ENCODE results near the gene CACNA1C. TPM values are rescaled to one million over a fixed set of nuclear protein-coding genes. Genes with fewer than 3 reads are reported as not detected.

Gene CACNA1C
- polyA plus RNA-seq, 1 of the 3 experiments (the other 2 are of a cell fraction), result 1.5 TPM

- no peak overlapping the region for H3K4me2 ChIP-seq
- TF ChIP-seq GATA2 (CRISPR knock-in tag; IDR thresholded peaks at IDR 0.05) (peak; percentile 80), CHD2 (IDR thresholded peaks at IDR 0.05; ENCODE audit: low read length, partially characterized antibody) (peak; percentile 39), ELF1 (IDR thresholded peaks at IDR 0.05) (no peak), RAD21 (IDR thresholded peaks at IDR 0.05; ENCODE audit: low read length) (peak; percentile 40), FOXJ3 (CRISPR knock-in tag; IDR thresholded peaks at IDR 0.05) (peak; percentile 35; the same call in 1 of the 2 replicates), MXI1 (IDR thresholded peaks at IDR 0.05; ENCODE audit: low read depth, low read length) (0 out of 2 replicates have a peak, but pooled peaks have one; percentile 9), NFIC (IDR thresholded peaks at IDR 0.05; ENCODE audit: borderline replicate concordance) (no peak), TCF12 (IDR thresholded peaks at IDR 0.05) (peak; percentile 37), EP300 (IDR thresholded peaks at IDR 0.05; ENCODE audit: borderline replicate concordance in 1 of 2, low read depth in 1 of 2, low read length in 1 of 2) (peak in 1 of 2 experiments; percentile 80; a peak in 2 of 4 replicates), RCOR1 (IDR thresholded peaks at IDR 0.05; ENCODE audit: low read length) (peak; percentile 85)
- no peaks in the 10 kb centered on the region for H3K9me2 ChIP-seq
- WGBS (ENCODE audit: low lambda C conversion rate), result 39% methylated on average over 4 of the region's 4 CpGs
- H3K4me1 ChIP-seq (ENCODE audit: control insufficient read depth in 1 of 2, insufficient read depth in 2 of 2, low read depth in 1 of 2, low read length in 1 of 2), result peaks cover 0 to 47% of the 10 kb centered on the region in 2 experiments; a peak in 2 of 4 replicates
- H3K79me2 ChIP-seq (ENCODE audit: insufficient read depth), result no peaks in the 10 kb centered on the region
- ChIA-PET CTCF (interaction anchor here (0.7 to 3.3 kb wide), 10 partner anchors 9 to 569 kb away, joined by 3 to 10 read pairs (median 4); partner anchors contain the start of gene DCP1B), POLR2A (interaction anchor here (2.4 kb wide), 1 partner anchor 9 kb away, joined by 13 read pairs; the partner anchor contains the start of gene DCP1B)
- DNase-seq, result peak; percentile 69
- no peaks in the 10 kb centered on the region for H4K20me1 ChIP-seq (ENCODE audit: insufficient read depth)
- no peaks in the 10 kb centered on the region for H3K27me3 ChIP-seq (ENCODE audit: insufficient read depth)
- H3K9ac ChIP-seq, result no peak overlapping the region
- H3K36me3 ChIP-seq (replicated peaks in 1 of 2; ENCODE audit: control insufficient read depth in 1 of 2, insufficient read depth in 2 of 2, low read length in 1 of 2), result no peaks in the 10 kb centered on the region
- no peaks in the 10 kb centered on the region for H3F3A ChIP-seq (replicated peaks; ENCODE audit: insufficient read depth)
- no peak overlapping the region for H2AFZ ChIP-seq (ENCODE audit: low read depth)
- H3K27ac ChIP-seq (ENCODE audit: low read depth in 2 of 2, low read length in 1 of 2), result peak overlapping the region; percentile 16 to 93; a peak in 3 of 4 replicates
- no peak overlapping the region for H3K4me3 ChIP-seq (ENCODE audit: low read depth in 2 of 2, low read length in 1 of 2)
- no peaks in the 10 kb centered on the region for H3K9me3 ChIP-seq
Measured at GRCh38 chr12:2013527-2014223, 39.1 kb upstream of the CACNA1C start.

DNA sequence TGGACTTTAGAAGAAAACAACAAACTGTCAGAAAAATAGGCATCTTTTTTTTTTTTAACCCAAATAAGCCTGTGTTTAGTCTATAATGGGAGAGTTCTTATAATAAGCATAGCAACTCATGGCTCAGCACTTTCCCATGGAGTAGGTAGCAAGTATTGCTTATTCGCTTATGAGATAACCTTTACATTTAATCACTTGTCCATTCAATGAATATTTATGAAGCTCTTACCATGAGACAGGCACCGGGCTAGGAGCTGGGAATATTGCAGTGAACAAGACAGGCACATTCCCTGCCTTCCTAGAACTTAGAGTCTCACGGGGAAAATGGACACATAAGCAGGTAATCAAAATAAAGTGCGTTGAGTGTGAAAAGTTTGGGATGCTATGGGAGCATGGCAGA is 38.6 kb upstream of the CACNA1C start:
- POLR2A ChIA-PET, result interaction anchor here (2.4 kb wide), 1 partner anchor 10 kb away, joined by 13 read pairs; the partner anchor contains the start of gene DCP1B
- CTCF ChIA-PET, result interaction anchor here (0.6 to 3.3 kb wide), 9 partner anchors 10 to 568 kb away, joined by 3 to 10 read pairs (median 3); partner anchors contain the start of gene DCP1B

More for the DNA sequence above, 38.6 kb upstream of the CACNA1C start:
- TF ChIP-seq SIN3A (IDR thresholded peaks at IDR 0.05; ENCODE audit: borderline replicate concordance, low read depth, low read length) (no peak), TAF1 (IDR thresholded peaks at IDR 0.05; ENCODE audit: borderline replicate concordance, low read depth, low read length) (no peak), RAD21 (IDR thresholded peaks at IDR 0.05; ENCODE audit: low read length) (no peak), RFX5 (IDR thresholded peaks at IDR 0.05; ENCODE audit: low read length) (no peak), SMC3 (IDR thresholded peaks at IDR 0.05; ENCODE audit: low read depth, low read length) (no peak), YY1 (IDR thresholded peaks at IDR 0.05; ENCODE audit: low read depth) (no peak), EP300 (IDR thresholded peaks at IDR 0.05; ENCODE audit: borderline replicate concordance in 1 of 2, low read depth in 1 of 2, low read length in 1 of 2) (no peak), MXI1 (IDR thresholded peaks at IDR 0.05; ENCODE audit: low read depth, low read length) (no peak), MEF2A (IDR thresholded peaks at IDR 0.05; ENCODE audit: borderline replicate concordance, low read depth) (no peak), NFIC (IDR thresholded peaks at IDR 0.05; ENCODE audit: borderline replicate concordance) (no peak), GABPA (IDR thresholded peaks at IDR 0.05; ENCODE audit: low read depth) (no peak), FOXJ3 (CRISPR knock-in tag; IDR thresholded peaks at IDR 0.05) (no peak), TCF12 (IDR thresholded peaks at IDR 0.05) (no peak)
- TF ChIP-seq, protein P1, sequence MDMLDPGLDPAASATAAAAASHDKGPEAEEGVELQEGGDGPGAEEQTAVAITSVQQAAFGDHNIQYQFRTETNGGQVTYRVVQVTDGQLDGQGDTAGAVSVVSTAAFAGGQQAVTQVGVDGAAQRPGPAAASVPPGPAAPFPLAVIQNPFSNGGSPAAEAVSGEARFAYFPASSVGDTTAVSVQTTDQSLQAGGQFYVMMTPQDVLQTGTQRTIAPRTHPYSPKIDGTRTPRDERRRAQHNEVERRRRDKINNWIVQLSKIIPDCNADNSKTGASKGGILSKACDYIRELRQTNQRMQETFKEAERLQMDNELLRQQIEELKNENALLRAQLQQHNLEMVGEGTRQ (IDR thresholded peaks at IDR 0.05; ENCODE audit: borderline replicate concordance, low read depth, low read length), result no peak
- TF ChIP-seq, protein P2, sequence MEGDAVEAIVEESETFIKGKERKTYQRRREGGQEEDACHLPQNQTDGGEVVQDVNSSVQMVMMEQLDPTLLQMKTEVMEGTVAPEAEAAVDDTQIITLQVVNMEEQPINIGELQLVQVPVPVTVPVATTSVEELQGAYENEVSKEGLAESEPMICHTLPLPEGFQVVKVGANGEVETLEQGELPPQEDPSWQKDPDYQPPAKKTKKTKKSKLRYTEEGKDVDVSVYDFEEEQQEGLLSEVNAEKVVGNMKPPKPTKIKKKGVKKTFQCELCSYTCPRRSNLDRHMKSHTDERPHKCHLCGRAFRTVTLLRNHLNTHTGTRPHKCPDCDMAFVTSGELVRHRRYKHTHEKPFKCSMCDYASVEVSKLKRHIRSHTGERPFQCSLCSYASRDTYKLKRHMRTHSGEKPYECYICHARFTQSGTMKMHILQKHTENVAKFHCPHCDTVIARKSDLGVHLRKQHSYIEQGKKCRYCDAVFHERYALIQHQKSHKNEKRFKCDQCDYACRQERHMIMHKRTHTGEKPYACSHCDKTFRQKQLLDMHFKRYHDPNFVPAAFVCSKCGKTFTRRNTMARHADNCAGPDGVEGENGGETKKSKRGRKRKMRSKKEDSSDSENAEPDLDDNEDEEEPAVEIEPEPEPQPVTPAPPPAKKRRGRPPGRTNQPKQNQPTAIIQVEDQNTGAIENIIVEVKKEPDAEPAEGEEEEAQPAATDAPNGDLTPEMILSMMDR (IDR thresholded peaks at IDR 0.05), result no peak
- H3K36me3 ChIP-seq (replicated peaks in 1 of 2; ENCODE audit: control insufficient read depth in 1 of 2, insufficient read depth in 2 of 2, low read length in 1 of 2), result no peaks in the 10 kb centered on the region
- no peaks in the 10 kb centered on the region for H3K9me3 ChIP-seq
- WGBS (ENCODE audit: low lambda C conversion rate), result 89% methylated on average over 4 of the region's 4 CpGs
- no peak overlapping the region for H3K4me2 ChIP-seq
- H3K9me2 ChIP-seq, result no peaks in the 10 kb centered on the region
- H3K79me2 ChIP-seq (ENCODE audit: insufficient read depth), result no peaks in the 10 kb centered on the region
- DNase-seq, result no peak
- no peaks in the 10 kb centered on the region for H4K20me1 ChIP-seq (ENCODE audit: insufficient read depth)
- peak overlapping the region; percentile 16 to 93; a peak in 3 of 4 replicates for H3K27ac ChIP-seq (ENCODE audit: low read depth in 2 of 2, low read length in 1 of 2)
- no peak overlapping the region for H3K4me3 ChIP-seq (ENCODE audit: low read depth in 2 of 2, low read length in 1 of 2)
- no peaks in the 10 kb centered on the region for H3F3A ChIP-seq (replicated peaks; ENCODE audit: insufficient read depth)
- no peak overlapping the region for H2AFZ ChIP-seq (ENCODE audit: low read depth)
- H3K9ac ChIP-seq, result no peak overlapping the region
- peaks cover 0 to 47% of the 10 kb centered on the region in 2 experiments; a peak in 2 of 4 replicates for H3K4me1 ChIP-seq (ENCODE audit: control insufficient read depth in 1 of 2, insufficient read depth in 2 of 2, low read depth in 1 of 2, low read length in 1 of 2)
- H3K27me3 ChIP-seq (ENCODE audit: insufficient read depth), result no peaks in the 10 kb centered on the region
